Stimulated activated CD8-positive, alpha-beta memory T cell treated with anti-CD3 and anti-CD28 coated beads, Interleukin-15, amount 100 ng/mL, for 4 hours (primary cell): ENCODE results near the gene ZC3H18.
"Not testable (repeated sequence)": the region's sequence is repeated elsewhere in the genome, so short reads cannot be mapped to it uniquely, and the experiment has no call there.

Source experiments
- DNase-seq, 2 donors: peaks; one replicate each; pipeline ENCODE4 v3.0.0-alpha.2; 2020; ENCODE audit warnings: low read depth in 2 of 2

ZC3H18 gene

GRCh38 chr16:88654363-88655052, 84.3 kb downstream of the ZC3H18 start:
- no peak for DNase-seq

- no peak for DNase-seq
These were observed 85.0 kb downstream of the ZC3H18 start for GRCh38 chr16:88655053-88655732.

- no peak for DNase-seq
These were observed 85.6 kb downstream of the ZC3H18 start for GRCh38 chr16:88655733-88656281.

GRCh38 chr16:88656291-88656980, 86.2 kb downstream of the ZC3H18 start:
- no peak for DNase-seq

GRCh38 chr16:88657371-88657770, 87.2 kb downstream of the ZC3H18 start:
- no peak for DNase-seq

- DNase-seq: no peak
These were observed 88.5 kb downstream of the ZC3H18 start for GRCh38 chr16:88658714-88659113.

- DNase-seq: no peak
These were observed 89.0 kb downstream of the ZC3H18 start for GRCh38 chr16:88659160-88659559.

GRCh38 chr16:88661468-88661867, 91.3 kb downstream of the ZC3H18 start:
- DNase-seq: no peak

GRCh38 chr16:88662222-88662842, 92.1 kb downstream of the ZC3H18 start:
- DNase-seq: no peak

- DNase-seq: peak; percentile 90 to 92
These were observed 92.8 kb downstream of the ZC3H18 start, which contains the start of gene MVD for GRCh38 chr16:88662843-88663606. TSS of gene MVD (minus strand) at chr16:88663091. CDS start at chr16:88663080, 11 bp downstream.

GRCh38 chr16:88665148-88665547, 94.9 kb downstream of the ZC3H18 start:
- no peak for DNase-seq

GRCh38 chr16:88665570-88665969, 95.4 kb downstream of the ZC3H18 start:
- no peak for DNase-seq

GRCh38 chr16:88667461-88667860, 97.3 kb downstream of the ZC3H18 start:
- no peak for DNase-seq

GRCh38 chr16:88669493-88669892, 99.3 kb downstream of the ZC3H18 start:
- DNase-seq: not testable (repeated sequence)

- DNase-seq: no peak
These were observed 99.8 kb downstream of the ZC3H18 start for GRCh38 chr16:88669980-88670379.

- no peak for DNase-seq
These were observed 101.6 kb downstream of the ZC3H18 start for GRCh38 chr16:88671806-88672205.

- no peak for DNase-seq
These were observed 102.6 kb downstream of the ZC3H18 start for GRCh38 chr16:88672776-88673175.

GRCh38 chr16:88673716-88674379, 103.6 kb downstream of the ZC3H18 start:
- DNase-seq: no peak

- DNase-seq: no peak
These were observed 106.5 kb downstream of the ZC3H18 start for GRCh38 chr16:88676502-88677242.

GRCh38 chr16:88677721-88678120, 107.5 kb downstream of the ZC3H18 start:
- DNase-seq: no peak
